ENCODE data around the gene CLCN4.

The CLCN4 gene

GRCh38 chrX:10243106-10243505, 86.3 kb downstream of the CLCN4 start:
- no peak for DNase-seq (ENCODE audit: low read depth in 3 of 3)

DNA sequence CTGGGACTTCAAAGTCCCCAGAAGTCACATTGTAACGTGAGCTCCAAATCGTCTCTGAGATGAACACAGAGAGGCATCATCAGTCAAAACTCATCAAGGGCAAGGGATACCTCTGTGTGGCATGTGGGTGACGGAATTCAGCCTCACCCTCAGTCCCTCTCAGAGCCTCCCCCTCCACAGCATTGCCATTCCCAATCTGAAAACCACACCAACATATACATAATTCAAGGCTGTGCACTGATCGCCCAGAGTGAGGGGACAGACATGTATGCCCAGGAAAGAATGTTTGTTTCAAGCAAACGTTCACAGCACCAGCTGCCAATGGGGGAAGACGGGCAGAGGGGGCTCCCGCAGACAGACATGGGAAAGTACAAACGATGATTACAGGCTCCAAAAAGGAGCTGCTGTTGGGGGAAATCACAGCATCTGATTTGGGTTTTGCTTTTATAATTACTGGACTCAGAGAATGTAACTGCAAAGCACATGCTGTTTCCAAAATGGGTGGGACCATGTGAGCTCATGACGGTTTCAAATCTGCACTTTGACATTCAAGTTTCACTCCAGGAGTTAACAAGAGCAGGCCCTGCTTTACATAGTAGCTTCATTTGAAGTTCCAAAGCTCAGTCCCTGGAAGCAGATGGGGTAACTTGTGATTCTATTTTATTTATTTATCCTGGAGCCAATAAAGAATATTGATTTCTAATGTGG, 88.3 kb downstream of the CLCN4 start:
- no peak for DNase-seq (ENCODE audit: low read depth in 3 of 3)

DNA sequence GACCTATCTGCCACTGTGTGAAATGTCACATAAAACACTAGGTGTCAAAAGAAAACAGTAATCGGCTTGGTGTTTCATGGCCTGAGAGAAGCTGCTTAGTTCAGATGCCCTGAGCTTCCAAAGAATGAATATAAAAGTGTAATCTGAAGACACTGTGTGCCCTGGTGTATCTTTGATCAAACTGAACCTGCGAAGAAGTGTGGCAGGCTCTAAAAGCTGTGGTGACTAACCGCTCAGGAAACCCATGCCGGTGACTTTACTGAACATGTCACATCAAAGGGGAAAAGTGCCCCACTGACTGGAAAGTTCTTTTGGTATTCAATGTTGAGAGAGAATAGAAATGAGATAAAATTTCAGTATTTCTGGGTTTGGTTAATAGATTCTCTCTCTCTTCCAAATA, 89.1 kb downstream of the CLCN4 start:
- no peak for DNase-seq (ENCODE audit: low read depth in 3 of 3)

DNA sequence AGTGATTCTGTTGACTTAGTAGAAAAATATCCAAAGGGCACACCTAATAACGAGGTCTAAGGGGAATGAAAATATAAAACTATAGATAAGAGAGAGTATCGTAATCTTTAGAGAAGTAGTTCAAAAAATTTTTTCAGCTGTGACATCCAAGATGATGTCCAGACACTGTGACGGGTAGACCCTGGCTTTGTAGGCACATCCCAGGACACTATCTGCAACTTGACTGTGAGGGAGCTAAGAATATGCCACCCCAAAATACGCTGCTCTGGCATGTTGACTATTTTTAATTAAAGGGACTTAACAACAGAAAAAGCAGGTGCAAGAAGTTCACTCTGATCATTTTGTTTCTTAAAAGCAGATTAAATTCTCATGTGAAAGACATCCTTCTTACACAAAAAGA, 89.5 kb downstream of the CLCN4 start:
- DNase-seq (ENCODE audit: low read depth in 3 of 3): no peak

DNA sequence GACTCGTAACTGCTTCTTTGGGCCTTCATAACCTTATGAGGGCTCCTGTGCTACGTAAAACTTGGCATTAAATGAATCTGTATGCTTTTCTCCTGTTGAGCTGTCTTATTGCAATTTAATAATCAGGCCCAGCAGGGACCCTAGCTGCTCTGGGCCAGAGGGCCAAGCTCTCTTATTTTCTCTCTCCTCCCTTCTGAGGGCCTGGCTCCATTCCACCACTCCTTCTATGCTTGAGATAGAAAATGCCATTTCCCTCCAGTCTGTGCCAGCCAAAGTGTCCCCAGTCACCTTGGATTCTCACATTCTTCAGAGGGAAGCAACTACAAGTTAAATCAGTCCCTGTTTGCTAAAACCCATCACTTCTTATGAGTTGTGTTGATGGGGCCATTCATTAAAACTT, 90.1 kb downstream of the CLCN4 start:
- no peak for DNase-seq (ENCODE audit: low read depth in 3 of 3)

- no peak for DNase-seq (ENCODE audit: low read depth in 3 of 3)
Observed at GRCh38 chrX:10254739-10255138, 98.0 kb downstream of the CLCN4 start.

- no peak for DNase-seq (ENCODE audit: low read depth in 3 of 3)
Observed at GRCh38 chrX:10259716-10260115, 102.9 kb downstream of the CLCN4 start.

DNA sequence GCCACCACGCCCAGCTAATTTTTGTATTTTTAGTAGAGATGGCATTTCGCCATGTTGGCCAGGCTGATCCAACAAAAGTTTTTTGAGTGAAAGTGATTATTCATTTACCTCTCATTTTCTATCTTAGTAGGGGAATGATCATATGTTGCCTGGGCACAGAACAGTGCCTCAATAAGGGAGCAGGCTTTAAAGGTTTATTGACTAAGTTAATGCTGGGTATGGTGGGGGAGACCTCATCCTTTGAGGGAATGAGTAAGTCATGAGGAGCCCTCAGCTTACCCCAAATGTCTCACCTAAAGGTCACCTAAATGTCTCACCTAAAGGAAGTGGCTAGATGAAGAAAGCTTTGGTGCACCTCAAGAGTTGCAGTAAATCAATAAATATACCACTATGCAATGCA, 109.0 kb downstream of the CLCN4 start:
- no peak for DNase-seq (ENCODE audit: low read depth in 3 of 3)

GRCh38 chrX:10278716-10279115, 121.9 kb downstream of the CLCN4 start:
- no peak for DNase-seq (ENCODE audit: low read depth in 3 of 3)

DNA sequence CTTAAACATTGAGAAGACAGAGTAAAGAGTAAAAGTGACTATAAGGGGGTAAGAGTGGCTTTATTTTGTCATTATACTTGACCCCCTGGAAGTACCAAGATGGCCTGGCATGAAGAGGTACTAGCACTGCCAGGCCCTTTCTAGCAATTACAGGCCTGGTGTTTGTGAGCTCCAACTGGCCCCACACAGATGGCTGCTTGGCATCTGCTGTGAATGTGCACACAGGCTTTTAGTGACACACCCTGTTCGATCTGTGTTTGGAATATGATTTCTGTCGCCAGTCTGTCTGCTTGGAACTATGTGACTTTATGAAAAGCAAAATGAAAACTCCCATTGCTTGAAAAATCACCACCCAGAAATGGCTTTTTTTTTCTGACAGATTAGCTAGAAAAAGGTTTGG, 123.3 kb downstream of the CLCN4 start:
- DNase-seq (ENCODE audit: low read depth in 3 of 3): no peak

- no peak for DNase-seq (ENCODE audit: low read depth in 3 of 3)
Observed at GRCh38 chrX:10282490-10282889, 125.7 kb downstream of the CLCN4 start.

- no peak for DNase-seq (ENCODE audit: low read depth in 3 of 3)
Observed at GRCh38 chrX:10286195-10286594, 129.4 kb downstream of the CLCN4 start.

All from stimulated activated CD4-positive, alpha-beta T cell treated with anti-CD3 and anti-CD28 coated beads, TNF-alpha, amount 100 ng/mL, for 48 hours (primary cell).